ENCODE results near the gene KRTAP9-3. TPM values are rescaled to one million over a fixed set of nuclear protein-coding genes. Genes with fewer than 3 reads are reported as not detected.
"Not testable (repeated sequence)": the region's sequence is repeated elsewhere in the genome, so short reads cannot be mapped to it uniquely, and the experiment has no call there.

Gene KRTAP9-3
- total RNA-seq, 1 donor from 2014 or later = not detected

- no peaks in the 10 kb centered on the region for H3K4me1 ChIP-seq
- peaks cover 45% of the 10 kb centered on the region for H3K27me3 ChIP-seq (ENCODE audit: low read depth)
- intact Hi-C loops (cut with micrococcal nuclease) = no loop called here
- no peak for DNase-seq
- no peak overlapping the region for H3K27ac ChIP-seq (replicated peaks)
- no peaks in the 10 kb centered on the region for H3K36me3 ChIP-seq
- no peak for TF ChIP-seq CTCF (IDR thresholded peaks at IDR 0.05; ENCODE audit: borderline replicate concordance)
- peaks cover 5% of the 10 kb centered on the region for H3K9me3 ChIP-seq (replicated peaks)
- H3K4me3 ChIP-seq = no peak overlapping the region
These were observed 8.4 kb upstream of the KRTAP9-3 start for GRCh38 chr17:41223821-41224220.

GRCh38 chr17:41226051-41226450 lies 6.2 kb upstream of the KRTAP9-3 start:
- intact Hi-C loops (cut with micrococcal nuclease) = no loop called here
- Histone ChIP-seq H3K4me1 (no peaks in the 10 kb centered on the region), H3K36me3 (no peaks in the 10 kb centered on the region), H3K27ac (replicated peaks) (no peak overlapping the region), H3K9me3 (replicated peaks) (no peaks in the 10 kb centered on the region), H3K4me3 (no peak overlapping the region), H3K27me3 (ENCODE audit: low read depth) (peaks cover 53% of the 10 kb centered on the region)
- DNase-seq = no peak
- no peak for TF ChIP-seq CTCF (IDR thresholded peaks at IDR 0.05; ENCODE audit: borderline replicate concordance)

- DNase-seq; H3K4me3 ChIP-seq; H3K36me3 ChIP-seq; intact Hi-C loops (cut with micrococcal nuclease); H3K9me3 ChIP-seq (replicated peaks); H3K4me1 ChIP-seq; H3K27ac ChIP-seq (replicated peaks): not testable (repeated sequence)
- H3K27me3 ChIP-seq (ENCODE audit: low read depth) = peaks cover 54% of the 10 kb centered on the region
These were observed 5.6 kb upstream of the KRTAP9-3 start, which contains the start of gene KRTAP9-2 for GRCh38 chr17:41226598-41227095. TSS of gene KRTAP9-2 (plus strand) at chr17:41226648. CDS start at chr17:41226655, 7 bp downstream.

GRCh38 chr17:41230094-41230493 lies 2.2 kb upstream of the KRTAP9-3 start:
- intact Hi-C loops (cut with micrococcal nuclease) = no loop called here
- no peaks in the 10 kb centered on the region for H3K4me1 ChIP-seq

GRCh38 chr17:41231731-41232130 lies 518 bp upstream of the KRTAP9-3 start:
- no peak for TF ChIP-seq CTCF (IDR thresholded peaks at IDR 0.05; ENCODE audit: borderline replicate concordance)
- Histone ChIP-seq H3K36me3 (no peaks in the 10 kb centered on the region), H3K27me3 (ENCODE audit: low read depth) (peaks cover 66% of the 10 kb centered on the region), H3K4me1 (no peaks in the 10 kb centered on the region), H3K27ac (replicated peaks) (no peak overlapping the region), H3K4me3 (no peak overlapping the region), H3K9me3 (replicated peaks) (no peaks in the 10 kb centered on the region)
- intact Hi-C loops (cut with micrococcal nuclease) = no loop called here
- DNase-seq = no peak

More at GRCh38 chr17:41230094-41230493, 2.2 kb upstream of the KRTAP9-3 start:
- Histone ChIP-seq H3K9me3 (replicated peaks) (no peaks in the 10 kb centered on the region), H3K27me3 (ENCODE audit: low read depth) (peaks cover 75% of the 10 kb centered on the region), H3K4me3 (no peak overlapping the region), H3K36me3 (no peaks in the 10 kb centered on the region), H3K27ac (replicated peaks) (no peak overlapping the region)
- TF ChIP-seq CTCF (IDR thresholded peaks at IDR 0.05; ENCODE audit: borderline replicate concordance) = no peak
- no peak for DNase-seq

- DNase-seq; H3K4me1 ChIP-seq; intact Hi-C loops (cut with micrococcal nuclease): not testable (repeated sequence)
These were observed 4.9 kb downstream of the KRTAP9-3 start for GRCh38 chr17:41237116-41237515.

GRCh38 chr17:41237949-41238437 lies 5.7 kb downstream of the KRTAP9-3 start, which contains the start of gene KRTAP9-8:
TSS of gene KRTAP9-8 (plus strand) at chr17:41237999. CDS start at chr17:41238052, 53 bp downstream.
- H3K27ac ChIP-seq (replicated peaks); H3K36me3 ChIP-seq; H3K4me1 ChIP-seq; H3K4me3 ChIP-seq; H3K9me3 ChIP-seq (replicated peaks); intact Hi-C loops (cut with micrococcal nuclease); DNase-seq: not testable (repeated sequence)
- H3K27me3 ChIP-seq (ENCODE audit: low read depth) = peaks cover 40% of the 10 kb centered on the region

More at GRCh38 chr17:41237116-41237515, 4.9 kb downstream of the KRTAP9-3 start:
- not testable (repeated sequence) for H3K27ac ChIP-seq (replicated peaks); H3K36me3 ChIP-seq; H3K4me3 ChIP-seq; H3K9me3 ChIP-seq (replicated peaks)
- H3K27me3 ChIP-seq (ENCODE audit: low read depth) = peaks cover 48% of the 10 kb centered on the region

GRCh38 chr17:41246995-41247787 lies 14.9 kb downstream of the KRTAP9-3 start:
- DNase-seq; H3K9me3 ChIP-seq (replicated peaks); H3K27ac ChIP-seq (replicated peaks); H3K4me3 ChIP-seq; intact Hi-C loops (cut with micrococcal nuclease); H3K36me3 ChIP-seq; H3K4me1 ChIP-seq: not testable (repeated sequence)
- peaks cover 34% of the 10 kb centered on the region for H3K27me3 ChIP-seq (ENCODE audit: low read depth)

- H3K27me3 ChIP-seq (ENCODE audit: low read depth) = peaks cover 59% of the 10 kb centered on the region
- H3K27ac ChIP-seq (replicated peaks); DNase-seq; intact Hi-C loops (cut with micrococcal nuclease); H3K4me1 ChIP-seq; H3K9me3 ChIP-seq (replicated peaks); H3K36me3 ChIP-seq; H3K4me3 ChIP-seq: not testable (repeated sequence)
These were observed 17.5 kb downstream of the KRTAP9-3 start, which contains the start of gene KRTAP9-4 for GRCh38 chr17:41249637-41250240. TSS of gene KRTAP9-4 (plus strand) at chr17:41249687. CDS start at chr17:41249721, 34 bp downstream.

Measured in left ventricle myocardium inferior (tissue), 1 donor.